Subcutaneous adipose tissue (tissue), 4 donors: Measurements from ENCODE around the gene FGF12. TPM values are rescaled to one million over a fixed set of nuclear protein-coding genes. Genes with fewer than 3 reads are reported as not detected.

ENCODE experiments used
- total RNA-seq, 4 donors: library from RNA; depleted of rRNA; stranded (reverse); fragments of >200 nt; gene quantifications; one replicate each; pipeline ENCODE4 v1.1.0, GENCODE V29; 2016
- TF ChIP-seq, protein P1 (sequence below): fragments of 450-650 bp; IDR thresholded peaks from one replicate; pipeline ENCODE4 v1.5.1; 2016; ENCODE audit warnings: low read depth, mild to moderate bottlenecking, control low read depth, antibody characterized with exemption, moderate library complexity

FGF12 gene
- total RNA-seq, 4 donors from 2014 or later: 1.1 to 12.1 (median 4.5) TPM

DNA sequence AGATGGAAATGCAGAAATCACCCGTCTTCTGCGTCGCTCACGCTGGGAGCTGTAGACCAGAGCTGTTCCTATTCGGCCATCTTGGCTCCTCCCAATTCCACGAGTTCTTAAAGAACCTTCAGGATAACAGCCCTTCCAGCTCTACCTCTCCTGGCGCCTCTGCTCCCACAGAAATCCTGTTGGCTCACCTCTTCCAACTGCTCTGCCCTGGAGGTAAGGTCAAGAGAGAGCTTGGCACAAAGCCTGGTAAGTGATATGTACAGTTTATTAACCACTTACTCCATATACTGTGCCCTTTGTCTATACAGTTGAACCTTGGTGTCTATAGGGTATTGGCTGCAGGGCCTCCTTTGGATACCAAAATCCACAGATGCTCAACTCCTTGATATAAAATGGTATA is 17.8 kb upstream of the FGF12 start:
- TF ChIP-seq, protein P1, sequence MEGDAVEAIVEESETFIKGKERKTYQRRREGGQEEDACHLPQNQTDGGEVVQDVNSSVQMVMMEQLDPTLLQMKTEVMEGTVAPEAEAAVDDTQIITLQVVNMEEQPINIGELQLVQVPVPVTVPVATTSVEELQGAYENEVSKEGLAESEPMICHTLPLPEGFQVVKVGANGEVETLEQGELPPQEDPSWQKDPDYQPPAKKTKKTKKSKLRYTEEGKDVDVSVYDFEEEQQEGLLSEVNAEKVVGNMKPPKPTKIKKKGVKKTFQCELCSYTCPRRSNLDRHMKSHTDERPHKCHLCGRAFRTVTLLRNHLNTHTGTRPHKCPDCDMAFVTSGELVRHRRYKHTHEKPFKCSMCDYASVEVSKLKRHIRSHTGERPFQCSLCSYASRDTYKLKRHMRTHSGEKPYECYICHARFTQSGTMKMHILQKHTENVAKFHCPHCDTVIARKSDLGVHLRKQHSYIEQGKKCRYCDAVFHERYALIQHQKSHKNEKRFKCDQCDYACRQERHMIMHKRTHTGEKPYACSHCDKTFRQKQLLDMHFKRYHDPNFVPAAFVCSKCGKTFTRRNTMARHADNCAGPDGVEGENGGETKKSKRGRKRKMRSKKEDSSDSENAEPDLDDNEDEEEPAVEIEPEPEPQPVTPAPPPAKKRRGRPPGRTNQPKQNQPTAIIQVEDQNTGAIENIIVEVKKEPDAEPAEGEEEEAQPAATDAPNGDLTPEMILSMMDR: no peak

DNA sequence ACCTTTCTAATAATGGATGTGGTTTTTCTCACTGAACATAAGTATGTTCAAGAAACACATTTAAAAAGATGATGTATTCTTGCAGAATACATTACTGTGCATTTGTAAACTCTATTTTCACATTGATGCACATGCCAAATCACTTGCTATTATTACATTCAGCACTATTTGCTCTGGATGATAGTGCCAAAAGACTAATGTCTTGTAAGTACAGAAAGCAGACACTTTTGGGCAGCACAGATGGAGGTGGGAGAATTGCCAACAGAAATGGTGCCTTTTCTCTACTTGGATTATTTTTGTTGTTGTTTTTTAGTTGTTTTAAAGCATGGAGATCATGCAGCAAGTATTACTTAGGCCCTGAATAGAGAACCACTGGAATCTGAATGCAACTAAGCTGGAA is 10.2 kb upstream of the FGF12 start:
- TF ChIP-seq, protein P1: no peak

DNA sequence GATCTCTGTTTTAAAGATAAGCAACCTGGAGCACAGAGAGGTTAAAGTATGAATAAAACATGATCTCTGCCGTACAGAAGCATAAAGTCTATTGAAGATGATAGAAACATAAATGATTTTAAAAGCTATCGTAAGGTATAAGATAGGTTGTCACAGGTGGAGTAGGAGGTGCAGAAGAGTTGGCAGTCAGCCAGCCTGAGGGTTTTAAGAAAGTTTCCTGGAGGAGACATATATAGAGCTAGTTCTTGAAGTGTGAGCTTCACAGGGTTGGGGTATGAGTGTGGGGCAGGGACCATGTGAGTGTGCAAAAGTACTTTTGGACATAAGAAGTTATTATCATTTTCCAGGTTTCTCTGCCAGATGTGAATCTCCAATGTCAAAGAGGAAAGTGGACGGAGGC is 3.9 kb upstream of the FGF12 start:
- TF ChIP-seq, protein P1: no peak

GRCh38 chr3:192726385-192726784 is 956 bp downstream of the FGF12 start:
- TF ChIP-seq, protein P1: no peak

DNA sequence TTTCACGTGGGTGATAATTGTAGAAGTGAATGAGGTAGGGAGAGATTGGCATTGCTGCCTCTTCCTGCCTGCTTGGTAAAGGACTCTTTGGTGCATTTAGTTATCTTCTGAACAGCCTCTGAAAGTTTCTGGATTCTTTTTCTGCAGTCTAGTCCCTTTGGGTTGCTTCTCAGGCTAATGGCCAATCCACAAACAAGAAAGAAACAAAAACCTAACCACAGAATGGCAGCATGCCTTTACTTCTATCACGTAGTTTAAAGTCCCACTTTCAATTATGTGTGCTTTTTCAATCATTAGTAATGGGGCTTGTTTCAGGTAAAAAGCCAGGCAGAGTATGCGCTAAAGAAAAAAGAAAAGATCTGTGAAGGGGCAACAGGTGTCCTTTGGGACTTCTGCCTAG is 7.4 kb downstream of the FGF12 start:
- TF ChIP-seq, protein P1: no peak

DNA sequence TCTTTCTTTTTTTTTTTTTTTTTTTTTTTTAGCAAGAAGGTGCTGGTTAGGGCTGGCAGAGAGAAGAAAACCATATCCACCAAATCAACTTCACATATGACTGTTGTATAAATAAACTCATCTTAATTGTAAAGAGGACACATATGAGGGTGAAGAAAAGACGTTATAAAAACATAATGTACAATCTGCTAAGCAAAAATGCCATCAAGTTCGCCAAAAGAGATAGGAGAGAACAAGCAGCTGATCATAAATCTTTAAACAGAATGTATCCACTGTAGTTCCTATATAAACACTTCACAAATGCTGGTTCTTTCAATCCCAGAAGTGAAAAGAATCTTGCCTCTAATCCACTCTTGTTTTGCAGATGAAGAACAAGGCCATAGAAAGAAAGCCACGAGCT is 9.2 kb downstream of the FGF12 start:
- TF ChIP-seq, protein P1: no peak

- TF ChIP-seq, protein P1: no peak
These were observed 12.2 kb downstream of the FGF12 start for GRCh38 chr3:192715126-192715525.

DNA sequence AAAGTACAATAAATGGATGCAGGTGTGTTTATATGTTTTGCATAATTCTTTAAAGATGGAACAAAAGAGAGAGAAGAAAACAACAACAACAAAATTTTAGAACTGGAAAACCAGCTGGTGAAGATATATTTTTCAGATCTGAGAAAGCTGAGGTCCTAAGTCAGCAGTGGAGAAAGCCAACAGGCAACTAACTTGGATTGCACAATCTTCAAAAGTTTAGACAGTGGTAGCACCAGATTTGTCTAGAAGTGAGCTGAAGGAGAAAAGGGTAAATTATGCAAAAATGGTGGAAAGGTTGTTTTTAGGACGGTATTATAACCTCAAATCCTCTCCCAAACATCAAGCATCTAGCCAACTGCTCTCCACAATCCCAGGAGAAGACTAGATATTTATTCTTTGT is 17.0 kb downstream of the FGF12 start:
- TF ChIP-seq, protein P1: no peak
